Motor neuron (in vitro differentiated cells): ENCODE measurements around the gene TMED8. TPM values are rescaled to one million over a fixed set of nuclear protein-coding genes. Genes with fewer than 3 reads are reported as not detected.
A peak's percentile ranks its signal among the peaks of the same experiment; 100 is the strongest.

Experiments
- ATAC-seq, 8 experiments: fragments of 200-7000 bp; cut with Tn5 transposase; replicated peaks in 6 of 8; 2 replicates each; pipeline ENCODE4 v1.8.0; 2021; ENCODE audit warnings: mild to moderate bottlenecking in 8 of 8, moderate library complexity in 8 of 8
- H3K27ac ChIP-seq, 2 donors: fragments of 250-450 bp; sonication (Bioruptor Pico); 2 replicates each; pipeline ENCODE4 v1.9.0; 2021; ENCODE audit warnings: antibody characterized with exemption in 2 of 2, mild to moderate bottlenecking in 2 of 2, moderate library complexity in 1 of 2
- H3K4me1 ChIP-seq, 2 donors: fragments of 250-450 bp; sonication (Bioruptor Pico); replicated peaks in 1 of 2; 2 replicates each; pipeline ENCODE4 v1.6.1; 2021; ENCODE audit warnings: antibody characterized with exemption in 2 of 2, mild to moderate bottlenecking in 2 of 2, moderate library complexity in 1 of 2
- H3K4me3 ChIP-seq, 5 donors: fragments of 250-450 bp; sonication (Bioruptor Pico); 2 replicates each; pipeline ENCODE4 v1.9.0; 2021; ENCODE audit warnings: antibody characterized with exemption in 5 of 5, mild to moderate bottlenecking in 5 of 5, moderate library complexity in 4 of 5
- WGBS, 10 experiments: fragments of 450-650 bp; shearing (Covaris generic); methylation state at CpG; one replicate each; pipeline ENCODE4 v1.0.0; 2022; 5-methylcytosine and 5-hydroxymethylcytosine counted together
- in situ Hi-C, 9 experiments: fragments of 400-800 bp; cut with MboI; loops; one replicate each; pipeline ENCODE4 v1.15.0; 2021; ENCODE audit warnings: low sequenced_read_pairs in 9 of 9, low pct_unique_long_range_greater_than_20kb in 2 of 9; ENCODE audit not compliant: unreplicated experiment in 9 of 9
- total RNA-seq, 8 experiments: library from RNA; unstranded; fragments of 300-600 nt; gene quantifications; 2 replicates each; pipeline versions ENCODE4 v1.2.3 to v1.2.4, GENCODE V29; 2022

The TMED8 gene
- total RNA-seq, 8 experiments from 2014 or later = 14.8 to 24.0 (median 21.8) TPM

- peaks cover 10 to 25% of the 10 kb centered on the region in 2 donors for H3K4me1 ChIP-seq
- H3K4me3 ChIP-seq = no peak overlapping the region
- in situ Hi-C loops = loop anchor here in 3 of 9 experiments (25.0 kb wide), 3 partner anchors 166 to 441 kb away; partner anchors contain the start of gene ZDHHC22 (in 2 of the 3)
- WGBS, 10 experiments = 0 to 100% (median 51%) methylated on average over 1 to 4 of the region's 4 CpGs; no CpG with 5 or more reads in 1 of the 10 experiments
- H3K27ac ChIP-seq = peak overlapping the region in 1 of 2 donors; percentile 58
- ATAC-seq = peak; percentile 81 to 92 (median 88)
These were observed 73.3 kb downstream of the TMED8 start for GRCh38 chr14:77303417-77304156.

GRCh38 chr14:77302926-77303325 is 74.0 kb downstream of the TMED8 start:
- peak in 7 of 8 experiments; percentile 7 to 75 (median 67) for ATAC-seq
- 71 to 100% (median 96%) methylated on average over 1 to 4 of the region's 5 CpGs; no CpG with 5 or more reads in 2 of the 10 experiments for WGBS, 10 experiments
- Histone ChIP-seq H3K4me1 (peaks cover 10 to 25% of the 10 kb centered on the region in 2 donors), H3K27ac (peak overlapping the region in 1 of 2 donors; percentile 58), H3K4me3 (no peak overlapping the region)
- in situ Hi-C loops = loop anchor here in 3 of 9 experiments (25.0 kb wide), 3 partner anchors 166 to 441 kb away; partner anchors contain the start of gene ZDHHC22 (in 2 of the 3)

- Histone ChIP-seq H3K27ac (no peak overlapping the region), H3K4me3 (no peak overlapping the region), H3K4me1 (peaks cover 0 to 11% of the 10 kb centered on the region in 2 donors)
- in situ Hi-C loops = loop anchor here in 3 of 9 experiments (25.0 kb wide), 3 partner anchors 164 to 439 kb away; partner anchors contain the start of gene ZDHHC22 (in 2 of the 3)
- peak in 4 of 8 experiments; percentile 30 to 82 (median 44) for ATAC-seq
- WGBS, 10 experiments = 27 to 100% (median 61%) methylated on average over 1 to 8 of the region's 10 CpGs; no CpG with 5 or more reads in 4 of the 10 experiments
These were observed 75.8 kb downstream of the TMED8 start for GRCh38 chr14:77301103-77301502.

GRCh38 chr14:77299771-77300170 is 77.1 kb downstream of the TMED8 start:
- no peak overlapping the region for H3K27ac ChIP-seq
- in situ Hi-C loops = loop anchor here in 3 of 9 experiments (25.0 kb wide), 3 partner anchors 162 to 437 kb away; partner anchors contain the start of gene ZDHHC22 (in 2 of the 3)
- peak in 3 of 8 experiments; percentile 7 to 53 (median 44) for ATAC-seq
- peaks cover 0 to 7% of the 10 kb centered on the region in 2 donors for H3K4me1 ChIP-seq
- 64 to 100% (median 93%) methylated on average over 1 to 4 of the region's 4 CpGs; no CpG with 5 or more reads in 3 of the 10 experiments for WGBS, 10 experiments
- H3K4me3 ChIP-seq = no peak overlapping the region

GRCh38 chr14:77296906-77297305 is 80.0 kb downstream of the TMED8 start:
- Histone ChIP-seq H3K27ac (no peak overlapping the region), H3K4me1 (peaks cover 0 to 3% of the 10 kb centered on the region in 2 donors), H3K4me3 (no peak overlapping the region)
- WGBS, 10 experiments = 79 to 100% (median 89%) methylated on average over 1 to 6 of the region's 8 CpGs; no CpG with 5 or more reads in 2 of the 10 experiments
- in situ Hi-C loops = no loop called here
- ATAC-seq = no peak

- WGBS, 10 experiments = 48 to 93% (median 82%) methylated on average over 2 to 8 of the region's 13 CpGs
- no peak overlapping the region for H3K4me3 ChIP-seq
- in situ Hi-C loops = no loop called here
- H3K4me1 ChIP-seq = peaks cover 0 to under 1% of the 10 kb centered on the region in 2 donors
- no peak overlapping the region for H3K27ac ChIP-seq
- ATAC-seq = no peak
These were observed 80.7 kb downstream of the TMED8 start for GRCh38 chr14:77296155-77296554.

GRCh38 chr14:77290705-77291104 is 86.2 kb downstream of the TMED8 start:
- no peak overlapping the region for H3K4me3 ChIP-seq
- no peak overlapping the region for H3K27ac ChIP-seq
- no peaks in the 10 kb centered on the region for H3K4me1 ChIP-seq
- WGBS, 10 experiments = 52 to 100% (median 100%) methylated on average over 1 to 3 of the region's 4 CpGs; no CpG with 5 or more reads in 3 of the 10 experiments
- no peak for ATAC-seq
- in situ Hi-C loops = no loop called here

- Histone ChIP-seq H3K4me1 (peaks cover 5 to 10% of the 10 kb centered on the region in 2 donors), H3K4me3 (no peak overlapping the region), H3K27ac (no peak overlapping the region)
- WGBS, 10 experiments = 80 to 100% (median 100%) methylated on average over 1 to 5 of the region's 5 CpGs; no CpG with 5 or more reads in 3 of the 10 experiments
- ATAC-seq = no peak
- in situ Hi-C loops = no loop called here
These were observed 90.3 kb downstream of the TMED8 start for GRCh38 chr14:77286576-77286975.

Other genes starting within 250 kb of the TMED8 start
- gene ZDHHC22, start 235.3 kb downstream of the TMED8 start, total RNA-seq = 10 to 100 TPM in 3 of 8 experiments, 1 to 10 TPM in 2, under 1 TPM in 3; 0.13 to 23.7 (median 8.8) TPM
- 10 to 100 TPM in 4 of 8 experiments, 1 to 10 TPM in 1, under 1 TPM in 3; 0.10 to 18.8 (median 6.9) TPM for gene TMEM63C, start 195.3 kb downstream of the TMED8 start, total RNA-seq
- under 1 TPM in 7 of 8 experiments, not detected in 1; 0.09 to 0.85 (median 0.35) TPM for gene NGB, start 105.9 kb downstream of the TMED8 start, total RNA-seq
- 10 to 100 TPM; 11.6 to 44.1 (median 19.6) TPM for gene POMT2, start 56.2 kb downstream of the TMED8 start, total RNA-seq
- gene GSTZ1, start 56.1 kb downstream of the TMED8 start, total RNA-seq = 10 to 100 TPM; 15.5 to 41.0 (median 27.7) TPM
- gene SAMD15, start 285 bp upstream of the TMED8 start, total RNA-seq = 10 to 100 TPM in 1 of 8 experiments, 1 to 10 TPM in 7; 1.2 to 12.8 (median 3.4) TPM
- gene NOXRED1, start 46.4 kb upstream of the TMED8 start, total RNA-seq = 1 to 10 TPM in 2 of 8 experiments, under 1 TPM in 6; 0.33 to 3.0 (median 0.73) TPM
- 10 to 100 TPM; 17.5 to 33.8 (median 25.7) TPM for gene VIPAS39, start 80.5 kb upstream of the TMED8 start, total RNA-seq
- gene AHSA1, start 81.0 kb upstream of the TMED8 start, total RNA-seq = 100 to 1,000 TPM in 5 of 8 experiments, 10 to 100 TPM in 3; 76.3 to 203 (median 126) TPM
- gene ISM2, start 121.7 kb upstream of the TMED8 start, total RNA-seq = 10 to 100 TPM in 1 of 8 experiments, 1 to 10 TPM in 3, under 1 TPM in 4; 0.17 to 19.0 (median 0.92) TPM
- gene SPTLC2, start 239.5 kb upstream of the TMED8 start, total RNA-seq = 10 to 100 TPM; 14.5 to 46.9 (median 20.0) TPM